Measurements from ENCODE around the gene MAL. TPM values are rescaled to one million over a fixed set of nuclear protein-coding genes. Genes with fewer than 3 reads are reported as not detected.

The MAL gene
- polyA plus RNA-seq, 1 of the 3 experiments (the other 2 are of a cell fraction), result not detected

DNA sequence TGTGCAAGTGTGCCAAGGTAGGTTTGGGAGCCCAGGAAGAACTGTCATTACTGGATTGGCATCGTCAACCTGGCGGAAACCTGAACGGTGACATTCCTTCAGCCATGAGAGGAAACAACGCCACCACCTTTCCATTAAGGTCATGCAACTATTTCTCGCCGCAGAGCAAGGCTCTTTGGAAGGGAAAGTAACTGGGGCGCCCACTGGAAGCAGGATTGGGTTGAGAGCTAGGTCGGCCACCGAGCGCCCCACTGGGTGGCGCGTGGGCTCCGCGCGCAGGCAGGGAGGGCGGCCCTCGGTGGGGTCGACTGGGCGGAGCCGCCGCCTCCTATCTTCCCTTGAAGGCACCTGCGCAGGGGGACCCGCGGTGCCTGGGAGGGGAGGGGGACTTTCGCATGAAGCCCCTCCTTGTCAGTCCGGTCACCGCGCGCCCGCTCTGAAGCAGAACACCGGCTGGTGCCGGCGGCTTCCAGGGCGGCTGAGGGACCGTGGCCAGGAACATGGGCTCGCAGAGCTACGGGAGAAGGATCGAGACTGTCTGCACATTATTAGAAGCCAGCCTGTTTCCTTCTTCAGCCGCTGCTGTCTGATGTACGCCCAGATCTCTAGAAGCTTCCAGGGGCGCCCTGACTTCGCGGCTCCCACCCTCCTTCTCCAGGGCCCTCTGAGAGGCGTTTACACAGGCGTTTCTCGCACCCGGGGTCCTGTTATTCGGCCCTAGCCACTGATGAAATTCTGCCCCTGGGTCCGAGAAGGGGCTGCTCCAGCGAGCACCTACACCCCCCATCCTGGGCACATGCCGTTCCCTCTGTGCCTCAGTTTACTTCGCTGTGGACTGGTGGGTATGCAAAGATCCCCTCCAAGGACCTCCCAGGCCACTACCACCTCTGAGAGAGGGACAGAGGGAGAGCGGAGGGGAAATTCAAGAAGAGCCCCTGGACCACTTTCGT is 27.3 kb upstream of the MAL start:
- Histone ChIP-seq H4K20me1 (ENCODE audit: insufficient read depth) (no peaks in the 10 kb centered on the region), H3K27me3 (ENCODE audit: insufficient read depth) (peaks cover 64% of the 10 kb centered on the region), H3K4me2 (no peak overlapping the region), H3K36me3 (replicated peaks in 1 of 2; ENCODE audit: control insufficient read depth in 1 of 2, insufficient read depth in 2 of 2, low read length in 1 of 2) (no peaks in the 10 kb centered on the region), H3F3A (replicated peaks; ENCODE audit: insufficient read depth) (no peaks in the 10 kb centered on the region), H3K9ac (no peak overlapping the region), H3K27ac (ENCODE audit: low read depth in 2 of 2, low read length in 1 of 2) (no peak overlapping the region), H3K79me2 (ENCODE audit: insufficient read depth) (no peaks in the 10 kb centered on the region), H3K4me1 (ENCODE audit: control insufficient read depth in 1 of 2, insufficient read depth in 2 of 2, low read depth in 1 of 2, low read length in 1 of 2) (no peaks in the 10 kb centered on the region), H3K4me3 (ENCODE audit: low read depth in 2 of 2, low read length in 1 of 2) (no peak overlapping the region), H3K9me3 (no peaks in the 10 kb centered on the region), H3K9me2 (no peaks in the 10 kb centered on the region), H2AFZ (ENCODE audit: low read depth) (no peak overlapping the region)
- DNase-seq, result no peak
- 24% methylated on average over 22 of the region's 54 CpGs for WGBS (ENCODE audit: low lambda C conversion rate)
- no peak for TF ChIP-seq MEF2A (IDR thresholded peaks at IDR 0.05; ENCODE audit: borderline replicate concordance, low read depth)
- TF ChIP-seq GABPA (IDR thresholded peaks at IDR 0.05; ENCODE audit: low read depth), result no peak
- TF ChIP-seq TEAD4 (IDR thresholded peaks at IDR 0.05; ENCODE audit: borderline replicate concordance, insufficient read depth), result no peak
- TF ChIP-seq ELF1 (IDR thresholded peaks at IDR 0.05), result no peak
- TF ChIP-seq, protein P1, sequence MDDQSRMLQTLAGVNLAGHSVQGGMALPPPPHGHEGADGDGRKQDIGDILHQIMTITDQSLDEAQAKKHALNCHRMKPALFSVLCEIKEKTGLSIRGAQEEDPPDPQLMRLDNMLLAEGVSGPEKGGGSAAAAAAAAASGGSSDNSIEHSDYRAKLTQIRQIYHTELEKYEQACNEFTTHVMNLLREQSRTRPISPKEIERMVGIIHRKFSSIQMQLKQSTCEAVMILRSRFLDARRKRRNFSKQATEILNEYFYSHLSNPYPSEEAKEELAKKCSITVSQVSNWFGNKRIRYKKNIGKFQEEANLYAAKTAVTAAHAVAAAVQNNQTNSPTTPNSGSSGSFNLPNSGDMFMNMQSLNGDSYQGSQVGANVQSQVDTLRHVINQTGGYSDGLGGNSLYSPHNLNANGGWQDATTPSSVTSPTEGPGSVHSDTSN (IDR thresholded peaks at IDR 0.05), result no peak
- TF ChIP-seq, protein P2, sequence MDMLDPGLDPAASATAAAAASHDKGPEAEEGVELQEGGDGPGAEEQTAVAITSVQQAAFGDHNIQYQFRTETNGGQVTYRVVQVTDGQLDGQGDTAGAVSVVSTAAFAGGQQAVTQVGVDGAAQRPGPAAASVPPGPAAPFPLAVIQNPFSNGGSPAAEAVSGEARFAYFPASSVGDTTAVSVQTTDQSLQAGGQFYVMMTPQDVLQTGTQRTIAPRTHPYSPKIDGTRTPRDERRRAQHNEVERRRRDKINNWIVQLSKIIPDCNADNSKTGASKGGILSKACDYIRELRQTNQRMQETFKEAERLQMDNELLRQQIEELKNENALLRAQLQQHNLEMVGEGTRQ (IDR thresholded peaks at IDR 0.05; ENCODE audit: borderline replicate concordance, low read depth, low read length), result no peak
- no peak for TF ChIP-seq TCF12 (IDR thresholded peaks at IDR 0.05)
- TF ChIP-seq CHD2 (IDR thresholded peaks at IDR 0.05; ENCODE audit: low read length, partially characterized antibody), result no peak
- no peak for TF ChIP-seq YY1 (IDR thresholded peaks at IDR 0.05; ENCODE audit: low read depth)
- no peak for TF ChIP-seq CTCF (IDR thresholded peaks at IDR 0.05)
- TF ChIP-seq FOXJ3 (CRISPR knock-in tag; IDR thresholded peaks at IDR 0.05), result no peak
- TF ChIP-seq GATA2 (CRISPR knock-in tag; IDR thresholded peaks at IDR 0.05), result no peak
- no peak for TF ChIP-seq USF1 (IDR thresholded peaks at IDR 0.05; ENCODE audit: borderline replicate concordance, low read depth)
- no peak for TF ChIP-seq JUND (IDR thresholded peaks at IDR 0.05)
- TF ChIP-seq MXI1 (IDR thresholded peaks at IDR 0.05; ENCODE audit: low read depth, low read length), result no peak
- TF ChIP-seq POLR2AphosphoS5 (IDR thresholded peaks at IDR 0.05; ENCODE audit: low read depth, low read length), result no peak
- TF ChIP-seq, protein P3, sequence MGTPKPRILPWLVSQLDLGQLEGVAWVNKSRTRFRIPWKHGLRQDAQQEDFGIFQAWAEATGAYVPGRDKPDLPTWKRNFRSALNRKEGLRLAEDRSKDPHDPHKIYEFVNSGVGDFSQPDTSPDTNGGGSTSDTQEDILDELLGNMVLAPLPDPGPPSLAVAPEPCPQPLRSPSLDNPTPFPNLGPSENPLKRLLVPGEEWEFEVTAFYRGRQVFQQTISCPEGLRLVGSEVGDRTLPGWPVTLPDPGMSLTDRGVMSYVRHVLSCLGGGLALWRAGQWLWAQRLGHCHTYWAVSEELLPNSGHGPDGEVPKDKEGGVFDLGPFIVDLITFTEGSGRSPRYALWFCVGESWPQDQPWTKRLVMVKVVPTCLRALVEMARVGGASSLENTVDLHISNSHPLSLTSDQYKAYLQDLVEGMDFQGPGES (IDR thresholded peaks at IDR 0.05; ENCODE audit: low read depth, low read length), result no peak
- TF ChIP-seq, protein P4, sequence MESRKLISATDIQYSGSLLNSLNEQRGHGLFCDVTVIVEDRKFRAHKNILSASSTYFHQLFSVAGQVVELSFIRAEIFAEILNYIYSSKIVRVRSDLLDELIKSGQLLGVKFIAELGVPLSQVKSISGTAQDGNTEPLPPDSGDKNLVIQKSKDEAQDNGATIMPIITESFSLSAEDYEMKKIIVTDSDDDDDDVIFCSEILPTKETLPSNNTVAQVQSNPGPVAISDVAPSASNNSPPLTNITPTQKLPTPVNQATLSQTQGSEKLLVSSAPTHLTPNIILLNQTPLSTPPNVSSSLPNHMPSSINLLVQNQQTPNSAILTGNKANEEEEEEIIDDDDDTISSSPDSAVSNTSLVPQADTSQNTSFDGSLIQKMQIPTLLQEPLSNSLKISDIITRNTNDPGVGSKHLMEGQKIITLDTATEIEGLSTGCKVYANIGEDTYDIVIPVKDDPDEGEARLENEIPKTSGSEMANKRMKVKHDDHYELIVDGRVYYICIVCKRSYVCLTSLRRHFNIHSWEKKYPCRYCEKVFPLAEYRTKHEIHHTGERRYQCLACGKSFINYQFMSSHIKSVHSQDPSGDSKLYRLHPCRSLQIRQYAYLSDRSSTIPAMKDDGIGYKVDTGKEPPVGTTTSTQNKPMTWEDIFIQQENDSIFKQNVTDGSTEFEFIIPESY (IDR thresholded peaks at IDR 0.05; ENCODE audit: borderline replicate concordance, low read depth), result no peak
- ChIA-PET CTCF (interaction anchor here (1.5 kb wide), 1 partner anchor 12 kb away, joined by 4 read pairs; no protein-coding TSS in a partner anchor), POLR2A (no interaction called here)

Data from SK-N-SH (cell line).